ENCODE data around the gene RPL23. TPM values are rescaled to one million over a fixed set of nuclear protein-coding genes. Genes with fewer than 3 reads are reported as not detected.

RPL23 gene
- 1,511 and 1,520 TPM in 2 replicates for total RNA-seq

GRCh38 chr17:38853292-38854219 lies at the start of gene RPL23:
Gene RPL23 (minus strand): TSS chr17:38853721. CDS start chr17:38853710, 11 bp downstream.

GRCh38 chr17:38869526-38870258 lies 16.2 kb upstream of the RPL23 start, which contains the start of gene LASP1:
Gene LASP1 (plus strand): TSS chr17:38870058. CDS start chr17:38870190, 132 bp downstream.

GRCh38 chr17:38824899-38825761 lies 28.4 kb downstream of the RPL23 start, which contains the start of gene CWC25:
Gene CWC25 (minus strand): TSS chr17:38825321. CDS start chr17:38825183, 138 bp downstream.

GRCh38 chr17:38799501-38800236 lies 53.9 kb downstream of the RPL23 start, which contains the start of gene PIP4K2B:
Gene PIP4K2B (minus strand): TSS chr17:38799556. CDS start chr17:38799424, 132 bp downstream.

Other genes starting within 250 kb of the RPL23 start
- gene SRCIN1, start 247.8 kb downstream of the RPL23 start, total RNA-seq: 0.42 TPM in 1 of 2 replicates, not detected in the other
- gene EPOP, start 178.8 kb downstream of the RPL23 start, total RNA-seq: 4.3 and 7.1 TPM in 2 replicates
- 20.1 and 24.4 TPM in 2 replicates for gene MLLT6, start 148.4 kb downstream of the RPL23 start, total RNA-seq
- 7.5 and 11.2 TPM in 2 replicates for gene CISD3, start 123.4 kb downstream of the RPL23 start, total RNA-seq
- 4.5 and 6.3 TPM in 2 replicates for gene PCGF2, start 105.4 kb downstream of the RPL23 start, total RNA-seq
- 299 and 314 TPM in 2 replicates for gene PSMB3, start 101.0 kb downstream of the RPL23 start, total RNA-seq
- 25.2 and 31.9 TPM in 2 replicates for gene PIP4K2B, start 54.2 kb downstream of the RPL23 start, total RNA-seq
- 8.5 and 11.4 TPM in 2 replicates for gene CWC25, start 28.4 kb downstream of the RPL23 start, total RNA-seq
- 131 and 183 TPM in 2 replicates for gene LASP1, start 16.3 kb upstream of the RPL23 start, total RNA-seq
- not detected in 2 replicates for gene FBXO47, start 113.7 kb upstream of the RPL23 start, total RNA-seq

All from airway epithelial cell (primary cell).